GM12878 (cell line): Measurements from ENCODE around the gene RNF169. TPM values are rescaled to one million over a fixed set of nuclear protein-coding genes. Genes with fewer than 3 reads are reported as not detected.

Source experiments
- ATAC-seq: fragments of 200-7000 bp; cut with Tn5 transposase; 3 replicates; pipeline ENCODE4 v1.9.1; 2020; ENCODE audit warnings: mild to moderate bottlenecking, moderate library complexity
- BruUV-seq: library from RNA; stranded (reverse); fragments of 400-500 nt; replicated peaks from 2 replicates; lab custom pipeline; 2021; lab: Mats Ljungman, UMichigan
- CTCF ChIA-PET: fragments of 300-600 bp; sonication (Branson Sonifier 250); formaldehyde crosslinking; extraction: SDS; loops from one replicate; lab custom pipeline; 2021; ENCODE audit warnings: inconsistent platforms; lab: Yijun Ruan, JAX
- POLR2A ChIA-PET: fragments of 350-600 bp; formaldehyde crosslinking; extraction: SDS; loops from one replicate; lab custom pipeline; 2021; ENCODE audit warnings: inconsistent platforms; lab: Charles Lee
- RAD21 ChIA-PET: fragments of 300-600 bp; sonication (Branson Sonifier 250); formaldehyde crosslinking; loops from one replicate; lab custom pipeline; 2023; ENCODE audit warnings: antibody characterized with exemption; ENCODE audit not compliant: unreplicated experiment; lab: Charles Lee
- SMC1A ChIA-PET: fragments of 300-600 bp; sonication (Branson Sonifier 250); formaldehyde crosslinking; loops from one replicate; lab custom pipeline; 2023; ENCODE audit not compliant: unreplicated experiment, uncharacterized antibody; lab: Charles Lee
- DNase-seq: peaks from one replicate; pipeline ENCODE4 v3.0.0-alpha.2; 2011; ENCODE audit warnings: low read depth, low spot score
- FAIRE-seq: peaks from 3 replicates; lab custom pipeline; 2011; peaks lifted over from hg19 to GRCh38; lab: Jason Lieb, UNC
- H2AFZ ChIP-seq: 2 replicates; pipeline ENCODE4 v1.6.0; 2011; ENCODE audit warnings: low read depth, low read length, control low read depth; ENCODE audit not compliant: control insufficient read depth
- H3K27ac ChIP-seq: 2 replicates; pipeline ENCODE4 v1.5.1; 2011; ENCODE audit warnings: control low read depth; ENCODE audit not compliant: control insufficient read depth, insufficient read depth
- H3K27me3 ChIP-seq, 2 experiments: replicated peaks in 1 of 2; 2 replicates each; pipeline versions ENCODE4 v1.6.0 to v1.6.1; 2011; ENCODE audit warnings: low read length in 1 of 2; ENCODE audit not compliant: control insufficient read depth in 2 of 2, insufficient read depth in 2 of 2
- H3K36me3 ChIP-seq, 2 experiments: 2 replicates each; pipeline ENCODE4 v1.5.1; 2011; ENCODE audit warnings: low read length in 1 of 2; ENCODE audit not compliant: control insufficient read depth in 2 of 2, insufficient read depth in 2 of 2
- H3K4me1 ChIP-seq: 2 replicates; pipeline ENCODE4 v1.6.1; 2011; ENCODE audit warnings: mild to moderate bottlenecking, low read length, moderate library complexity, mixed read lengths; ENCODE audit not compliant: control insufficient read depth, insufficient read depth
- H3K4me2 ChIP-seq: 2 replicates; pipeline ENCODE4 v1.6.0; 2011; ENCODE audit warnings: control low read depth; ENCODE audit not compliant: control insufficient read depth, insufficient read depth
- H3K4me3 ChIP-seq: fragments of 200-600 bp; sonication (generic); 2 replicates; pipeline ENCODE4 v1.5.1; 2016
- H3K79me2 ChIP-seq: 2 replicates; pipeline ENCODE4 v1.6.0; 2011; ENCODE audit warnings: low read length; ENCODE audit not compliant: control insufficient read depth, insufficient read depth
- H3K9ac ChIP-seq: 2 replicates; pipeline ENCODE4 v1.8.0; 2011; ENCODE audit warnings: low read length, control low read depth, mixed read lengths; ENCODE audit not compliant: control insufficient read depth, insufficient read depth
- H3K9me3 ChIP-seq: replicated peaks from 3 replicates; pipeline ENCODE4 v1.5.1; 2011; ENCODE audit warnings: mild to moderate bottlenecking, low read length; ENCODE audit not compliant: control insufficient read depth, insufficient read depth
- H4K20me1 ChIP-seq: 2 replicates; pipeline ENCODE4 v1.6.0; 2011; ENCODE audit not compliant: control insufficient read depth, insufficient read depth
- CREM ChIP-seq: IDR thresholded peaks from 2 replicates; pipeline ENCODE4 v1.6.1; 2014; ENCODE audit warnings: antibody characterized with exemption, low read depth
- FOS ChIP-seq: IDR thresholded peaks from 3 replicates; pipeline ENCODE4 v1.6.1; 2011; ENCODE audit warnings: borderline replicate concordance; ENCODE audit not compliant: insufficient read length; ENCODE audit errors: extremely low read depth
- JUNB ChIP-seq: IDR thresholded peaks from 2 replicates; pipeline ENCODE4 v1.6.1; 2016; ENCODE audit warnings: antibody characterized with exemption, mild to moderate bottlenecking
- PAX8 ChIP-seq: fragments of 450-650 bp; IDR thresholded peaks from 2 replicates; pipeline ENCODE4 v1.6.1; 2017; ENCODE audit warnings: mild to moderate bottlenecking, moderate library complexity
- POLR2AphosphoS2 ChIP-seq: IDR thresholded peaks from 2 replicates; pipeline ENCODE4 v1.6.1; 2011; ENCODE audit warnings: low read depth, mild to moderate bottlenecking, low read length, improper control_type of control experiment, moderate library complexity
- POLR2AphosphoS5 ChIP-seq: IDR thresholded peaks from 2 replicates; pipeline ENCODE4 v1.6.1; 2011; ENCODE audit warnings: mild to moderate bottlenecking, low read length, inconsistent platforms
- POU2F2 ChIP-seq: IDR thresholded peaks from 3 replicates; pipeline ENCODE4 v1.6.1; 2011; ENCODE audit warnings: low read depth, mild to moderate bottlenecking, low read length, borderline replicate concordance
- RBBP5 ChIP-seq: fragments of 200-600 bp; sonication (generic); conservative IDR thresholded peaks from 2 replicates; pipeline ENCODE4 v1.6.1; 2016
- SMARCA5 ChIP-seq: fragments of 450-650 bp; IDR thresholded peaks from 2 replicates; pipeline ENCODE4 v1.6.1; 2017; ENCODE audit warnings: mild to moderate bottlenecking
- SMC3 ChIP-seq: IDR thresholded peaks from 2 replicates; pipeline ENCODE4 v1.6.1; 2011; ENCODE audit warnings: low read length, improper control_type of control experiment, borderline replicate concordance
- SRF ChIP-seq, 2 experiments: IDR thresholded peaks; 2 replicates each; pipeline ENCODE4 v1.6.1; 2011; ENCODE audit warnings: low read depth in 2 of 2, low read length in 2 of 2, mild to moderate bottlenecking in 1 of 2, moderate library complexity in 1 of 2
- WGBS: methylation state at CpG from one replicate; pipeline ENCODE4 v1.1.6; 2016; ENCODE audit warnings: low lambda C conversion rate; ENCODE audit not compliant: insufficient replicate concordance, insufficient coverage; ENCODE audit errors: missing lambda C conversion rate; 5-methylcytosine and 5-hydroxymethylcytosine counted together
- in situ Hi-C: fragments of 300-500 bp; cut with MboI; formaldehyde crosslinking; loops from 9 replicates; pipeline ENCODE4 v1.14.3; 2018; ENCODE audit warnings: mixed read lengths
- intact Hi-C: fragments of 100-400 bp; cut with micrococcal nuclease; formaldehyde crosslinking; loops from one replicate; pipeline ENCODE4 v1.14.2; 2022; ENCODE audit not compliant: unreplicated experiment
- polyA plus RNA-seq, 11 experiments: library from polyadenylated mRNA; depleted of rRNA in 4 of 11; unstranded in 6 of 11; stranded (reverse) in 5 of 11; fragments of >200 nt; fragmentation: Nextera tagmentation in 4 of 11; fragmentation: Illumina TruSeq in 1 of 11; extraction: Ambion mirVana in 4 of 11; extraction: Trizol in 1 of 11; gene quantifications; 1 replicate in 1 of 11; 2 replicates in 10 of 11; pipeline versions ENCODE4 v1.2.1 to v1.2.3, GENCODE V29; 2011 to 2016; ENCODE audit warnings: inconsistent platforms in 2 of 11, missing spikeins in 2 of 11, low read depth in 1 of 11
- total RNA-seq, 4 experiments: library from RNA; depleted of rRNA in 3 of 4; stranded (reverse); fragments of >200 nt in 3 of 4; fragmentation: Illumina TruSeq in 1 of 4; extraction: Trizol in 1 of 4; gene quantifications; 2 replicates each; pipeline versions ENCODE4 v1.2.1 to v1.2.3, GENCODE V29; 2013 to 2021
- TF ChIP-seq, protein P1 (sequence below): fragments of 450-650 bp; IDR thresholded peaks from 2 replicates; pipeline ENCODE4 v1.6.1; 2017; ENCODE audit warnings: mild to moderate bottlenecking, moderate library complexity
- TF ChIP-seq, protein P2 (sequence below): IDR thresholded peaks from 2 replicates; pipeline ENCODE4 v1.6.1; 2011; ENCODE audit warnings: low read depth, low read length, improper control_type of control experiment, borderline replicate concordance
- TF ChIP-seq, protein P3 (sequence below): fragments of 450-650 bp; IDR thresholded peaks from 2 replicates; pipeline ENCODE4 v1.6.1; 2017; ENCODE audit warnings: antibody characterized with exemption, mild to moderate bottlenecking, moderate library complexity

Gene RNF169
- total and polyA plus RNA-seq, 10 of the 15 experiments (the other 5 are each of a cell fraction or from before 2014, with no cell fraction given) = 0.32 to 13.2 (median 6.4) TPM

DNA sequence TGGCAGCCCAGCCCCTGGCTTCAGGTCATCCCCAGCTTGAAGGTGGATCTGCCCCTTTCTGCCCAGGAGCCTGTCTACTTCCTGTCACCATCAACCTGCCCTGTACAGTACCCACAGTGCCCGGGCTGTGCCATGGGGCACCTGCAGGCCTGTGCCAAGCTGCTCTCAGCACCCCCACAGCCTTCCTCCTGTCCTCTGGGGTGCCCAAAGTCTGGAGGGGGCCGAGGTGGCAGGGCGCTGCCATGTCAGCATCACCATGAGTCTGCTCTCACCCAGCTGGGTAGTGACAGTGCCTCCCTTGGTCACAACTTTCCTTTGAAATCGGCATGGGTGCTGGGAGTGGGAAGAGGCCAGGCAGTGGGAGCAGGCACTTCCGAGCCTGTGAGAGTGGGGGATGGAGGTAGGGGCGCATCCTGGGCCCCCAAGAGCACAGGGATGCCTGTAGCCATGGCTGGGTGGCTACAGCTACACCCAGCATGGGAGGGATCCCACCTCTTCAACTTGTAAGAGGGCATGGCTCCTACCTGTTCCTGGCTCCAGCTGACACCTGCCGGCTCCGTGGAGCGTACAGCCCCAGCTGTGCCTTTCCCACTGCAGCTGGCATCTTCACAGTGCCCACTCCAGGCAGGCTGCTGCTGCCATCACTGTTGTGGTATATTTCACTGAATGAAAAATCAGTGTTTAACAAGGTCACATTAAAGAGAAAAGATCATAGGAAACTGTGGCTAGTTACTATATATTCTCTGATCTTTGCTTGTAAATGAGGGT lies 42.9 kb downstream of the RNF169 start:
- H3K36me3 ChIP-seq = peaks cover 4 to 14% of the 10 kb centered on the region in 2 experiments; a peak in 3 of 4 replicates
- no TSS peak for BruUV-seq
- no peaks in the 10 kb centered on the region for H3K27me3 ChIP-seq
- FAIRE-seq = no peak
- in situ Hi-C loops = no loop called here
- POLR2A ChIA-PET = no interaction called here
- no peaks in the 10 kb centered on the region for H3K4me1 ChIP-seq
- no peak overlapping the region for H3K9ac ChIP-seq
- DNase-seq = no peak
- peaks cover 8% of the 10 kb centered on the region for H3K9me3 ChIP-seq
- H3K27ac ChIP-seq = no peak overlapping the region
- H3K4me3 ChIP-seq = no peak overlapping the region
- no peak for TF ChIP-seq POLR2AphosphoS5
- TF ChIP-seq JUNB = no peak
- no peak for TF ChIP-seq RBBP5
- TF ChIP-seq, protein P1, sequence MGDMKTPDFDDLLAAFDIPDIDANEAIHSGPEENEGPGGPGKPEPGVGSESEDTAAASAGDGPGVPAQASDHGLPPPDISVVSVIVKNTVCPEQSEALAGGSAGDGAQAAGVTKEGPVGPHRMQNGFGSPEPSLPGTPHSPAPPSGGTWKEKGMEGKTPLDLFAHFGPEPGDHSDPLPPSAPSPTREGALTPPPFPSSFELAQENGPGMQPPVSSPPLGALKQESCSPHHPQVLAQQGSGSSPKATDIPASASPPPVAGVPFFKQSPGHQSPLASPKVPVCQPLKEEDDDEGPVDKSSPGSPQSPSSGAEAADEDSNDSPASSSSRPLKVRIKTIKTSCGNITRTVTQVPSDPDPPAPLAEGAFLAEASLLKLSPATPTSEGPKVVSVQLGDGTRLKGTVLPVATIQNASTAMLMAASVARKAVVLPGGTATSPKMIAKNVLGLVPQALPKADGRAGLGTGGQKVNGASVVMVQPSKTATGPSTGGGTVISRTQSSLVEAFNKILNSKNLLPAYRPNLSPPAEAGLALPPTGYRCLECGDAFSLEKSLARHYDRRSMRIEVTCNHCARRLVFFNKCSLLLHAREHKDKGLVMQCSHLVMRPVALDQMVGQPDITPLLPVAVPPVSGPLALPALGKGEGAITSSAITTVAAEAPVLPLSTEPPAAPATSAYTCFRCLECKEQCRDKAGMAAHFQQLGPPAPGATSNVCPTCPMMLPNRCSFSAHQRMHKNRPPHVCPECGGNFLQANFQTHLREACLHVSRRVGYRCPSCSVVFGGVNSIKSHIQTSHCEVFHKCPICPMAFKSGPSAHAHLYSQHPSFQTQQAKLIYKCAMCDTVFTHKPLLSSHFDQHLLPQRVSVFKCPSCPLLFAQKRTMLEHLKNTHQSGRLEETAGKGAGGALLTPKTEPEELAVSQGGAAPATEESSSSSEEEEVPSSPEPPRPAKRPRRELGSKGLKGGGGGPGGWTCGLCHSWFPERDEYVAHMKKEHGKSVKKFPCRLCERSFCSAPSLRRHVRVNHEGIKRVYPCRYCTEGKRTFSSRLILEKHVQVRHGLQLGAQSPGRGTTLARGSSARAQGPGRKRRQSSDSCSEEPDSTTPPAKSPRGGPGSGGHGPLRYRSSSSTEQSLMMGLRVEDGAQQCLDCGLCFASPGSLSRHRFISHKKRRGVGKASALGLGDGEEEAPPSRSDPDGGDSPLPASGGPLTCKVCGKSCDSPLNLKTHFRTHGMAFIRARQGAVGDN = no peak
- TF ChIP-seq PAX8 = no peak
- no peak for TF ChIP-seq POLR2AphosphoS2
- TF ChIP-seq SMC3 = no peak
- no peak for TF ChIP-seq POU2F2
- TF ChIP-seq, protein P2, sequence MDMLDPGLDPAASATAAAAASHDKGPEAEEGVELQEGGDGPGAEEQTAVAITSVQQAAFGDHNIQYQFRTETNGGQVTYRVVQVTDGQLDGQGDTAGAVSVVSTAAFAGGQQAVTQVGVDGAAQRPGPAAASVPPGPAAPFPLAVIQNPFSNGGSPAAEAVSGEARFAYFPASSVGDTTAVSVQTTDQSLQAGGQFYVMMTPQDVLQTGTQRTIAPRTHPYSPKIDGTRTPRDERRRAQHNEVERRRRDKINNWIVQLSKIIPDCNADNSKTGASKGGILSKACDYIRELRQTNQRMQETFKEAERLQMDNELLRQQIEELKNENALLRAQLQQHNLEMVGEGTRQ = no peak
- TF ChIP-seq CREM = no peak
- TF ChIP-seq, protein P3, sequence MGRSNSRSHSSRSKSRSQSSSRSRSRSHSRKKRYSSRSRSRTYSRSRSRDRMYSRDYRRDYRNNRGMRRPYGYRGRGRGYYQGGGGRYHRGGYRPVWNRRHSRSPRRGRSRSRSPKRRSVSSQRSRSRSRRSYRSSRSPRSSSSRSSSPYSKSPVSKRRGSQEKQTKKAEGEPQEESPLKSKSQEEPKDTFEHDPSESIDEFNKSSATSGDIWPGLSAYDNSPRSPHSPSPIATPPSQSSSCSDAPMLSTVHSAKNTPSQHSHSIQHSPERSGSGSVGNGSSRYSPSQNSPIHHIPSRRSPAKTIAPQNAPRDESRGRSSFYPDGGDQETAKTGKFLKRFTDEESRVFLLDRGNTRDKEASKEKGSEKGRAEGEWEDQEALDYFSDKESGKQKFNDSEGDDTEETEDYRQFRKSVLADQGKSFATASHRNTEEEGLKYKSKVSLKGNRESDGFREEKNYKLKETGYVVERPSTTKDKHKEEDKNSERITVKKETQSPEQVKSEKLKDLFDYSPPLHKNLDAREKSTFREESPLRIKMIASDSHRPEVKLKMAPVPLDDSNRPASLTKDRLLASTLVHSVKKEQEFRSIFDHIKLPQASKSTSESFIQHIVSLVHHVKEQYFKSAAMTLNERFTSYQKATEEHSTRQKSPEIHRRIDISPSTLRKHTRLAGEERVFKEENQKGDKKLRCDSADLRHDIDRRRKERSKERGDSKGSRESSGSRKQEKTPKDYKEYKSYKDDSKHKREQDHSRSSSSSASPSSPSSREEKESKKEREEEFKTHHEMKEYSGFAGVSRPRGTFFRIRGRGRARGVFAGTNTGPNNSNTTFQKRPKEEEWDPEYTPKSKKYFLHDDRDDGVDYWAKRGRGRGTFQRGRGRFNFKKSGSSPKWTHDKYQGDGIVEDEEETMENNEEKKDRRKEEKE = no peak
- no peak for TF ChIP-seq SRF (IDR thresholded peaks at IDR 0.05; ENCODE audit: low read depth in 2 of 2, low read length in 2 of 2)
- TF ChIP-seq FOS = no peak
- no peak for TF ChIP-seq SMARCA5
- TF ChIP-seq, all 136 proteins: peak for 0
- intact Hi-C loops = no loop called here
- 88% methylated on average over 9 of the region's 9 CpGs for WGBS
- H4K20me1 ChIP-seq = no peaks in the 10 kb centered on the region
- ATAC-seq = no peak
- H3K4me2 ChIP-seq = no peak overlapping the region
- H2AFZ ChIP-seq = no peak overlapping the region
- ChIA-PET SMC1A (interaction anchor here (0.6 kb wide), 1 partner anchor 55 kb away, joined by 3 read pairs; no protein-coding TSS in a partner anchor), RAD21 (no interaction called here), CTCF (interaction anchor here (0.7 to 1.0 kb wide), 2 partner anchors 12 to 512 kb away, joined by 3 read pairs; no protein-coding TSS in a partner anchor)
- no peaks in the 10 kb centered on the region for H3K79me2 ChIP-seq
